GM12874 (cell line): ENCODE results near the gene SORBS1.

Source experiments
- TF ChIP-seq, protein P1 (sequence below): IDR thresholded peaks from 2 replicates; pipeline ENCODE4 v1.5.1; 2011; ENCODE audit warnings: low read depth, mild to moderate bottlenecking, control low read depth, low read length, moderate library complexity; ENCODE audit not compliant: insufficient read depth

SORBS1 gene

DNA sequence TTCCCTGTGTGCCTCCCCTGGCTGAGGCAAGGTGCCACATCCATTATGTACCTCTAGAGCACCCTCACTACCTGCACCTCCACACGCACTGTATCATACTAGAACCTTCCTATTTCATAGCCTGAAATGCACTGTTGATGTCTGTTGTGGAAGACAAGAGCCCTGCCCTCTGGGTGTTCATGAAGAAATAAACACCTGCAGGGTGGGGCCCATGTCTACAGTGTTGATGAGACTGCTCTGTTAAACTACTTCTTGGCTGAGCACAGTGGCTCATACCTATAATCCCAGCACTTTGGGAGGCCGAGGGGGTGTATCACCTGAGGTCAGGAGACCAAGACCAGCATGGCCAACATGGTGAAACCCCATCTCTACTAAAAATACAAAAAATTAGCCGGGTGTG is 14.0 kb downstream of the SORBS1 start:
- TF ChIP-seq, protein P1, sequence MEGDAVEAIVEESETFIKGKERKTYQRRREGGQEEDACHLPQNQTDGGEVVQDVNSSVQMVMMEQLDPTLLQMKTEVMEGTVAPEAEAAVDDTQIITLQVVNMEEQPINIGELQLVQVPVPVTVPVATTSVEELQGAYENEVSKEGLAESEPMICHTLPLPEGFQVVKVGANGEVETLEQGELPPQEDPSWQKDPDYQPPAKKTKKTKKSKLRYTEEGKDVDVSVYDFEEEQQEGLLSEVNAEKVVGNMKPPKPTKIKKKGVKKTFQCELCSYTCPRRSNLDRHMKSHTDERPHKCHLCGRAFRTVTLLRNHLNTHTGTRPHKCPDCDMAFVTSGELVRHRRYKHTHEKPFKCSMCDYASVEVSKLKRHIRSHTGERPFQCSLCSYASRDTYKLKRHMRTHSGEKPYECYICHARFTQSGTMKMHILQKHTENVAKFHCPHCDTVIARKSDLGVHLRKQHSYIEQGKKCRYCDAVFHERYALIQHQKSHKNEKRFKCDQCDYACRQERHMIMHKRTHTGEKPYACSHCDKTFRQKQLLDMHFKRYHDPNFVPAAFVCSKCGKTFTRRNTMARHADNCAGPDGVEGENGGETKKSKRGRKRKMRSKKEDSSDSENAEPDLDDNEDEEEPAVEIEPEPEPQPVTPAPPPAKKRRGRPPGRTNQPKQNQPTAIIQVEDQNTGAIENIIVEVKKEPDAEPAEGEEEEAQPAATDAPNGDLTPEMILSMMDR, result no peak

DNA sequence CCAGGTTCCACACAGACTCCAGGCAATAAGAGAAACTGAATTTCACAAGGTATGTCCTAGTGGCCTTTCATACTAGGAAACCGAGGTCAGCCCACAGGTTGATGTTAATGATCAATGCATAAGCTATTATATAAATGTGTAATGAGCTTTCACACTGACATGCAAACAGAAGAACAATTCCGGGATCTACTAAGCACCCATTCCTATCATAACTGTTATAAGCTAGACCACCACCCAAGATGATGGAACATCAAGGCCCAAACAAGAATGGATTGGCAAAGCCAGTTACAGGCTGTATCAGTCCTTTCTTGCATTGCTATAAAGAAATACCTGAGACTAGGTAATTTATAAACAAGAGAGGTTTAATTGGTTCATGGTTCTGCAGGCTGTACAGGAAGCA is 15.2 kb downstream of the SORBS1 start:
- TF ChIP-seq, protein P1, result no peak

DNA sequence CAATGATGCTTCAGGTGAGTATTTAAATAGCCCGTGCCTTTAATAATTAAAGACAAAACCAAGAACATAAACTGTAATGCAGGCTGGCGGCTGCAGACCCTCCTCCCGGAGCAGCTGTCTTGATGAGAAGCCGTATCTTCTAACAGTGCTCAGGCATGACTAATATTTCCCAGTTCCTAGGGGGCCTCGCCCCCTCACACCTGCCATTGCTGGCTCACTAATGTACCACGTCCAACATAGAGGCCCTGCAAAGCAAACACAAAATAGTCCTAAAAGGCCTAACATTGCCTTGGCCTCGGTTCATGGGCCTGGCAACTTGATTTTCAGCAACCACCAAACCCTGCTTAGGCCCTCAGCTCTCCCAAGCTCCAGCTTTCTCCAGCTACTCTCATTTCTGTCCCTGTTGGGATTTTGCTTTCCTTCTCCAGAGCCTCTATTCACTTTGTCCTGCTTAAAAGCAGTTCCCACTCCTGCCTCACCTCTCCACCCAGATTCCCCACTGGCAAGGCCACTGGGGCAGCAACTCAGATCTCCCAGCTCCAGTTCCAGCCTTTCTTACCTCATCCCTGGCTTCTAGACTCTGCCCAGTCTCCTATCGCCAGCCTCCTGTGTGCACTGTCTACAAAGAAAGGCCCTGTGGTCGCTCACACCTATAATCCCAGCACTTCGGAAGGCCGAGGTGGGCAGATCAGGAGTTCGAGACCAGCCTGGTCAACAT is 16.2 kb downstream of the SORBS1 start:
- TF ChIP-seq, protein P1, result no peak

- TF ChIP-seq, protein P1, result no peak
These were observed 17.7 kb downstream of the SORBS1 start for GRCh38 chr10:95543459-95543858.

GRCh38 chr10:95542761-95543160 is 18.4 kb downstream of the SORBS1 start:
- TF ChIP-seq, protein P1, result no peak

GRCh38 chr10:95542330-95542729 is 18.8 kb downstream of the SORBS1 start:
- TF ChIP-seq, protein P1, result no peak

GRCh38 chr10:95540514-95541052 is 20.6 kb downstream of the SORBS1 start:
- TF ChIP-seq, protein P1, result no peak
